ENCODE results near the gene PRKCB. TPM values are rescaled to one million over a fixed set of nuclear protein-coding genes. Genes with fewer than 3 reads are reported as not detected.

PRKCB gene
- total and polyA plus RNA-seq, 3 donors from 2014 or later = 25.5 to 49.7 (median 26.6) TPM

DNA sequence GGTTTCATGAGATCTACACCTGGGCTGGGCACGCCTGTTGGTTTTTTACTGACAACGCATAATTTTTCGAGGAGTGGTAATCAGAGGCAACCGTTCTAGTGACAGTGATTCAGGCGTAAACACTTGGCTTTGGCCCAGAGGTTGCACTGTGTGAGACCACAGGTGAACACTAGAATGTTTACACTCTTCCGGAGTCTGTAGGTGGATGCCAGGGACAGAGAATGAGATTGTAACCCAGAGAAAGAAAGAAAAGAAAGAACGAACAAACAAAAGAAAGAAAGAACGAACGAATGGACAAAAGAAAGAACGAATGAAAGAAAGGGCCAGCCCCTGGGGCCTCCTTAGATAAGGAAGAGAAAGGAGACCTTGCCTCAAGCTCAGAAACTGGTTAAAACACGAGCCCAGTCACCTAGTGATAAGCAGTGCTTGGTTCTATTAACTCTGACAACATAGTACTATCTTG is 113.2 kb downstream of the PRKCB start:
- intact Hi-C loops (cut with DNase I; ENCODE audit: low total_unique reads) = no loop called here
- no peaks in the 10 kb centered on the region for H3K36me3 ChIP-seq (ENCODE audit: low read depth, missing control alignments)
- no peak for DNase-seq
- TF ChIP-seq, protein P1, sequence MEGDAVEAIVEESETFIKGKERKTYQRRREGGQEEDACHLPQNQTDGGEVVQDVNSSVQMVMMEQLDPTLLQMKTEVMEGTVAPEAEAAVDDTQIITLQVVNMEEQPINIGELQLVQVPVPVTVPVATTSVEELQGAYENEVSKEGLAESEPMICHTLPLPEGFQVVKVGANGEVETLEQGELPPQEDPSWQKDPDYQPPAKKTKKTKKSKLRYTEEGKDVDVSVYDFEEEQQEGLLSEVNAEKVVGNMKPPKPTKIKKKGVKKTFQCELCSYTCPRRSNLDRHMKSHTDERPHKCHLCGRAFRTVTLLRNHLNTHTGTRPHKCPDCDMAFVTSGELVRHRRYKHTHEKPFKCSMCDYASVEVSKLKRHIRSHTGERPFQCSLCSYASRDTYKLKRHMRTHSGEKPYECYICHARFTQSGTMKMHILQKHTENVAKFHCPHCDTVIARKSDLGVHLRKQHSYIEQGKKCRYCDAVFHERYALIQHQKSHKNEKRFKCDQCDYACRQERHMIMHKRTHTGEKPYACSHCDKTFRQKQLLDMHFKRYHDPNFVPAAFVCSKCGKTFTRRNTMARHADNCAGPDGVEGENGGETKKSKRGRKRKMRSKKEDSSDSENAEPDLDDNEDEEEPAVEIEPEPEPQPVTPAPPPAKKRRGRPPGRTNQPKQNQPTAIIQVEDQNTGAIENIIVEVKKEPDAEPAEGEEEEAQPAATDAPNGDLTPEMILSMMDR (IDR thresholded peaks at IDR 0.05) = no peak
- TF ChIP-seq POLR2A (IDR thresholded peaks at IDR 0.05) = no peak
- H3K4me3 ChIP-seq = no peak overlapping the region
- no peak overlapping the region for H3K27ac ChIP-seq
- no peaks in the 10 kb centered on the region for H3K27me3 ChIP-seq
- peaks cover 7% of the 10 kb centered on the region for H3K4me1 ChIP-seq
- H3K9me3 ChIP-seq = no peaks in the 10 kb centered on the region
- WGBS, 2 donors = 66 to 85% methylated on average over 11 of the region's 11 CpGs

DNA sequence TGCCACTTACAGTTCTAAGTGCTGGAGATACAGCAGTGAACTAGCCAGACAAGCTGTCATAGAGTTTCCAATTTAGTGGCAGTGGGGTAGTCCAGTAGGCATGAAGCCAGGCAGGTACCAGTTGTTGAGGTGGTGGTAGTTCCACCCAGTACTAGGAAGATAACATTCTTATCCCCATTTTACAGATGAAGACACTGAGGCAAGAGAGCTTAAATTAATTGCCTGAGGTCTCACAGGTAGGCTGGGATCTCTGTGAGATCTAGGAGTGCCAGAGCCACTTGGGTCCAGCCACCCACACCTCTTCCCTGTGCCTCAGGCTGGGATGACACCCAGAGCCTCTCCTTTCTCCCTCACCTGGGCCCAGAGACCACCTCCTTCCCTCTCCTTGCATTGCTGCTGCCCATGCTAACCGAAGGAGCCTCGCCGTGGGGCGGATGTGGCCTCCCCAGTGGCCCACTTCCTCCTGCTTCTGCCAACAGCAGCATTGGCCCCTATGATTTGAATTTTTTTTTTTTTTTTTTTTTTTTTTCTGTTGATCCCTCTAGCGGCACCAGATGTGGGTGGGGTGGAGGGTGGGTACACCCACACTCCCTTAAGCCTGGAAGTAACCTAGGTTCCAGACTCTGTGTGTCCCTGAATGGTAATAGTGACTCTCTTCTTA is 114.0 kb downstream of the PRKCB start:
- Histone ChIP-seq H3K4me1 (peaks cover 7% of the 10 kb centered on the region), H3K27me3 (no peaks in the 10 kb centered on the region), H3K36me3 (ENCODE audit: low read depth, missing control alignments) (no peaks in the 10 kb centered on the region), H3K9me3 (no peaks in the 10 kb centered on the region), H3K27ac (no peak overlapping the region), H3K4me3 (no peak overlapping the region)
- no peak for DNase-seq
- 70 to 88% methylated on average over 5 of the region's 5 CpGs for WGBS, 2 donors
- TF ChIP-seq, protein P1 (IDR thresholded peaks at IDR 0.05) = no peak
- TF ChIP-seq POLR2A (IDR thresholded peaks at IDR 0.05) = no peak
- intact Hi-C loops (cut with DNase I; ENCODE audit: low total_unique reads) = no loop called here

DNA sequence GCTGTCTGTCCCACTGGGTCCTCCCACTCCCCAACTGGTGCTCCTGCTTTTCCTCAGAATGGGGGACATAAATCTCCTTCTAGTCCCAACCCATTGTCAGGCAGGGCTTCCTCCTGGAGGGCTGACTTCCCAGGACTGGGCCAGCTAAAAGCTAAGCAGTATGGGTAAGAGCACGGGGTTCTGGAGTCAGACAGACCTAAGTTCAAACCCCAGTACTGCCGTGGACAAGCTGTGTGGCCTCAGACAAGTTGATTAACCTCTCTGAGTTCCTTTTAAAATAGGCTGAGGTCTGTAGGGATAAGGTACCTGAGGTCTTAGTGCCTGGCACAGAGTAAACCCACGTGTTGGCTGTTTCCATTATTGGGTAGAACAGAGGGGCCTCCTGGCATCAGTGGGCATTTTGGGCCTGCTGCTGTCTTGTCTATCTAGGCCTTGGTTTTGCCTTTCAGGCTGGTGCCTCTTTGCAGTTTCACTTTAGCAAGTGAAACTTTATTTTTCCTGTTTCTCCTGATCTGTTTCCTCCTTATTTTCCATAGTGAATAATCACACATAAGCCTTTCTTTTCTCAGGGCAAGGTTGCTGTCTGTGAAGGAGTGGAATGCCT is 114.6 kb downstream of the PRKCB start:
- DNase-seq = no peak
- intact Hi-C loops (cut with DNase I; ENCODE audit: low total_unique reads) = no loop called here
- no peak for TF ChIP-seq POLR2A (IDR thresholded peaks at IDR 0.05)
- TF ChIP-seq, protein P1 (IDR thresholded peaks at IDR 0.05) = no peak
- H3K4me3 ChIP-seq = no peak overlapping the region
- H3K9me3 ChIP-seq = no peaks in the 10 kb centered on the region
- no peaks in the 10 kb centered on the region for H3K36me3 ChIP-seq (ENCODE audit: low read depth, missing control alignments)
- H3K4me1 ChIP-seq = peaks cover 7% of the 10 kb centered on the region
- no peak overlapping the region for H3K27ac ChIP-seq
- H3K27me3 ChIP-seq = no peaks in the 10 kb centered on the region
- WGBS, 2 donors = 72 to 88% methylated on average over 3 of the region's 3 CpGs

DNA sequence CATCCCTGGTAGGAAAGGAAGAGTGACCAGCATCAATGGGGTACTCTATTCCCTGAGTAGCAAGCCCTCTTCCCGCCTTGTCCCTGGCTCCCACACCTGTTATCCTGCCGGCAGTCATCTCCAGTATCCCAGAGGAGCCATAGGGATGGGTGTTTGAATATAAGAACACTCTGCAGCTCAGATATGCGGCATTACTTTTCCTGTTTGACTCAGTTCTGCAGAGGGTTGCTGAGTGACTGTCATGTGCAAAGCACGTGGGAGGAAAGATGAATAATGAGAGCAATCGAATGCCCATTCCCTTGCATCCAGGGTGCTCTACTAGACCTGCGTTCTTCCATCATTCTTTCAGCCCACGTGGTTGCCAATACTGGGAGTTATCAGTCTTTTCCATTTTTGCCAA is 115.1 kb downstream of the PRKCB start:
- intact Hi-C loops (cut with DNase I; ENCODE audit: low total_unique reads) = no loop called here
- no peak for TF ChIP-seq POLR2A (IDR thresholded peaks at IDR 0.05)
- TF ChIP-seq, protein P1 (IDR thresholded peaks at IDR 0.05) = no peak
- H3K27ac ChIP-seq = no peak overlapping the region

More for the DNA sequence above, 115.1 kb downstream of the PRKCB start:
- no peak for DNase-seq
- WGBS, 2 donors = 67 to 71% methylated on average over 7 of the region's 7 CpGs
- Histone ChIP-seq H3K4me3 (no peak overlapping the region), H3K27me3 (no peaks in the 10 kb centered on the region), H3K4me1 (peaks cover 7% of the 10 kb centered on the region), H3K36me3 (ENCODE audit: low read depth, missing control alignments) (no peaks in the 10 kb centered on the region), H3K9me3 (no peaks in the 10 kb centered on the region)

Data from testis (tissue), 3 donors.